Measurements from ENCODE around the gene PCNX2. TPM values are rescaled to one million over a fixed set of nuclear protein-coding genes. Genes with fewer than 3 reads are reported as not detected.
"Not testable (repeated sequence)": the region's sequence is repeated elsewhere in the genome, so short reads cannot be mapped to it uniquely, and the experiment has no call there.

PCNX2 gene
- total RNA-seq, 2 experiments from 2014 or later = 21.8 to 23.2 TPM

GRCh38 chr1:233143241-233143640, 152.3 kb downstream of the PCNX2 start:
- Mint-ChIP-seq H3K4me3 (no peak overlapping the region), H3K9me3 (no peaks in the 10 kb centered on the region), H3K27me3 (no peaks in the 10 kb centered on the region), H3K4me1 (no peaks in the 10 kb centered on the region), H3K27ac (no peak overlapping the region), H3K36me3 (ENCODE audit: low read depth) (peaks cover 9% of the 10 kb centered on the region)
- POLR2A ChIA-PET = no interaction called here
- no peak for DNase-seq
- CTCF ChIA-PET = no interaction called here

GRCh38 chr1:233140974-233141373, 154.6 kb downstream of the PCNX2 start:
- H3K27ac Mint-ChIP-seq = no peak overlapping the region
- H3K4me3 Mint-ChIP-seq = no peak overlapping the region
- H3K9me3 Mint-ChIP-seq = no peaks in the 10 kb centered on the region
- DNase-seq = no peak
- no peaks in the 10 kb centered on the region for H3K27me3 Mint-ChIP-seq
- POLR2A ChIA-PET = no interaction called here
- H3K36me3 Mint-ChIP-seq (ENCODE audit: low read depth) = peaks cover 12% of the 10 kb centered on the region
- CTCF ChIA-PET = no interaction called here
- H3K4me1 Mint-ChIP-seq = no peaks in the 10 kb centered on the region

DNA sequence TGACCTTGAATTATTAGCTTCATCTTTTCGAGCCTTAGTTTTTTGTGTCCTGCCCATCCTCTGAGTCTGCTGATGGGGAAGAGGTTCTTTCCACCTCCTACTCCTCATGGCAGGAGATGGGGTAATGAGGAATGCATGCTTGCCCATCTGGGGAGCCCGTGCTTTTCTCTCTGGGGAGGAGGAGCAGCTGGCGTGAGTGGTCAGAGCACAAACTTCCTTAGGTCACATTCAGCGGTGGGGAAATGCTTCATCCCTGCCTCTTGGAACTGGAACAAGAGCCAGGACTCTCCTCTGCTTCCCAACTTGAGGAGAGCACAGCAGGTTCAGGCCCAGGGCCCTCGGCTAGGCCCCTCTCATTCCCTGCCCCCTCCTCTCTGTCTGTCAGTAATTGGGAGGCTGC, 155.0 kb downstream of the PCNX2 start:
- CTCF ChIA-PET = no interaction called here
- peaks cover 12% of the 10 kb centered on the region for H3K36me3 Mint-ChIP-seq (ENCODE audit: low read depth)
- POLR2A ChIA-PET = no interaction called here
- no peak overlapping the region for H3K4me3 Mint-ChIP-seq
- H3K27me3 Mint-ChIP-seq = no peaks in the 10 kb centered on the region
- H3K9me3 Mint-ChIP-seq = no peaks in the 10 kb centered on the region
- DNase-seq = no peak
- H3K4me1 Mint-ChIP-seq = no peaks in the 10 kb centered on the region
- H3K27ac Mint-ChIP-seq = no peak overlapping the region

DNA sequence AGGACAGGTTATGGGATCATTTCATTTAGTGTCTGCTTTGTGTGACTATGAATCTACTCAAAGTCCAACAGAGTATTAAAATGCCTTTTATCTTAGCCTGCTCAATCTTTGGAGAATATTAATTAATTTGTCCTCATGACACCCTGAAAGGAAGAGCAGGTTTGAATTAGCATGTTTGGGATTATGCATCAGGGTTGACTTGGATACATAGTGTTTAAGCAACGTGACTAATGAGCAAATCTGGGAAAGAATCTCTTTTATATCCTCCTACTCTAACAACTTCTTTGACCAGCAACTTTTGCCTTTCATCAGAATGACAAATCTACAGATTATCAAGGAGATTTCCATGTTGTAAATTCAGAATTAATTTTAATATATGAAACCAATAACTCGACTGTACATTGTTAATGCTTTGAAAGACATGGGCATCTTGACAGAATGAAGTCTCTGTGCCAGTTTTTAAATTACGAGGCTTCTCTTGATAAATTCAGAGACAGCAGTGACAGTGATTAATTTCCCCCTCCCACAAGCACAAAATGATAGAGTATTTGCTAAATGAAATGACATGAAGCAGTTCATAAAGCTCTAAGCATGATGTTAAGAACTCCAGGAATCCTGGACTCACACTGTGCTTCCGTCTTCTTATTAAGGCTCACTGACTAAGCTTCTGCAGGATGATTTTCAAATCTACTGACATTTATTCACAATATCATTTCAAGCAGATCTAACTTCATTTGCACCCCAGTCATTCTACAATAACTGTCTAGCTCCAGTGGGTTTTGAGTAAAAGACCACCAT, 156.5 kb downstream of the PCNX2 start:
- ChIA-PET POLR2A (no interaction called here), CTCF (no interaction called here)
- H3K4me3 Mint-ChIP-seq = no peak overlapping the region
- no peaks in the 10 kb centered on the region for H3K9me3 Mint-ChIP-seq
- no peak for DNase-seq
- H3K4me1 Mint-ChIP-seq = no peaks in the 10 kb centered on the region
- H3K36me3 Mint-ChIP-seq (ENCODE audit: low read depth) = peaks cover 16% of the 10 kb centered on the region
- H3K27me3 Mint-ChIP-seq = no peaks in the 10 kb centered on the region
- no peak overlapping the region for H3K27ac Mint-ChIP-seq

GRCh38 chr1:233135833-233136232, 159.7 kb downstream of the PCNX2 start:
- H3K36me3 Mint-ChIP-seq (ENCODE audit: low read depth) = peaks cover 28% of the 10 kb centered on the region
- no peaks in the 10 kb centered on the region for H3K4me1 Mint-ChIP-seq
- H3K27me3 Mint-ChIP-seq = no peaks in the 10 kb centered on the region
- no peak overlapping the region for H3K4me3 Mint-ChIP-seq
- no peaks in the 10 kb centered on the region for H3K9me3 Mint-ChIP-seq
- no peak overlapping the region for H3K27ac Mint-ChIP-seq
- CTCF ChIA-PET = no interaction called here
- POLR2A ChIA-PET = no interaction called here
- DNase-seq = no peak

- H3K4me1 Mint-ChIP-seq = no peaks in the 10 kb centered on the region
- no peak for DNase-seq
- no peak overlapping the region for H3K27ac Mint-ChIP-seq
- H3K4me3 Mint-ChIP-seq = no peak overlapping the region
- H3K27me3 Mint-ChIP-seq = no peaks in the 10 kb centered on the region
- peaks cover 38% of the 10 kb centered on the region for H3K36me3 Mint-ChIP-seq (ENCODE audit: low read depth)
- peaks cover 2% of the 10 kb centered on the region for H3K9me3 Mint-ChIP-seq
- ChIA-PET POLR2A (no interaction called here), CTCF (no interaction called here)
Observed at GRCh38 chr1:233132445-233132844, 163.1 kb downstream of the PCNX2 start.

DNA sequence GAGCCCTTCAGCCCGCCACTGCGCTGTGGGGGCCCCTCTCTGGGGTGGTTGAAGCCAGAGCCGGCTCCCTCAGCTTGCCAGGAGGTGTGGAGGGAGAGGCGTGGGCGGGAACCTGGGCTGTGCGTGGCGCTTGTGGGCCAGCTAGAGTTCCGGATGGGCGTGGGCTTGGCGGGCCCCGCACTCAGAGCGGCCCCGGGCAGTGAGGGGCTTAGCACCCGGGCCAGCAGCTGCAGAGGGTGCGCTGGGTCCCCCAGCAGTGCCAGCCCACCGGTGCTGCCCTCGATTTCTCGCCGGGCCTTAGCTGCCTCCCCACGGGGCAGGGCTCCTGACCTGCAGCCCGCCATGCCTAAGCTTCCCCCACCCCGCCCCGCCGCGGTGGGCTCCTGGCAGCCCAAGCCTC, 166.5 kb downstream of the PCNX2 start:
- H3K27ac Mint-ChIP-seq, CTCF ChIA-PET, H3K4me3 Mint-ChIP-seq, POLR2A ChIA-PET, DNase-seq, H3K9me3 Mint-ChIP-seq, H3K27me3 Mint-ChIP-seq, H3K4me1 Mint-ChIP-seq: not testable (repeated sequence)
- H3K36me3 Mint-ChIP-seq (ENCODE audit: low read depth) = peaks cover 45% of the 10 kb centered on the region

DNA sequence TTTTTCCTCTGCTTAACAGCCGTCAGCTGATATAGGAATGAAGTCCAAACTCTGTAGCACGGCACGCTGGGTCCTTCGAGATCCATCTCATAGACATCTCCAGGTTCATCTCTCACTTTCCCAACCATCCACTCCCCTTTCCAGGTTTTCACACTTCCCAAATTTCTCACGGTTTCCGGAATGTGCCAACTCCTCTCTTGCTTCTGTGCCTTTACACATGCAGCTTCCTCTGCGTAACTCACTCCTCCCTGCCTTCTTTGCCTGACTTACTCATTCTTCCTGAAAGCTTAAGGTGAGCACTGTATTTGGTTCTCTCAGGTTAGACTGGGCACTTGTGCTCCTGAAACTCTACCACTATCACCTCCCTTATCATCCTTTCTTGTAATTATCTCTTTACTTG, 168.4 kb downstream of the PCNX2 start:
- Mint-ChIP-seq H3K27ac (no peak overlapping the region), H3K9me3 (peaks cover 2% of the 10 kb centered on the region), H3K4me1 (no peaks in the 10 kb centered on the region), H3K36me3 (ENCODE audit: low read depth) (peaks cover 33% of the 10 kb centered on the region), H3K4me3 (no peak overlapping the region), H3K27me3 (no peaks in the 10 kb centered on the region)
- ChIA-PET CTCF (no interaction called here), POLR2A (no interaction called here)
- no peak for DNase-seq

DNA sequence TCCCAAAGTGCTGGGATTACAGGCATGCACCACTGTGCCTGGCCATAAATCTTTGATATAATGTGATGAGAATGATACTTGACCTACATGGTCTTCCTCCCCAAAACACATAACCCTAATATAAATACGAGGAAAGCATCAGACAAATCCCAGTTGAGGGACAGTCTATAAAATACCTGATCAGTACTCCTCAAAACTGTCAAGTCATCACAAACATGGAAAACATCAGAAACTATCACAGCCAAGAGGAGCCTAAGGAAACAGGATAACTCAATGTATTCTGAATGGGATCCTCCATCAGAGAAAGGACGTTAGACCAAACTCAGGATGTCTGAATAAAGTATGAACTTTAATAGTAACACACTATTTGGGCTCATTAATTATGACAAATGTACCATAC, 172.7 kb downstream of the PCNX2 start:
- no peak for DNase-seq
- Mint-ChIP-seq H3K27me3 (no peaks in the 10 kb centered on the region), H3K36me3 (ENCODE audit: low read depth) (peaks cover 18% of the 10 kb centered on the region), H3K4me3 (no peak overlapping the region), H3K4me1 (no peaks in the 10 kb centered on the region), H3K27ac (no peak overlapping the region), H3K9me3 (no peaks in the 10 kb centered on the region)
- CTCF ChIA-PET = no interaction called here
- POLR2A ChIA-PET = no interaction called here

DNA sequence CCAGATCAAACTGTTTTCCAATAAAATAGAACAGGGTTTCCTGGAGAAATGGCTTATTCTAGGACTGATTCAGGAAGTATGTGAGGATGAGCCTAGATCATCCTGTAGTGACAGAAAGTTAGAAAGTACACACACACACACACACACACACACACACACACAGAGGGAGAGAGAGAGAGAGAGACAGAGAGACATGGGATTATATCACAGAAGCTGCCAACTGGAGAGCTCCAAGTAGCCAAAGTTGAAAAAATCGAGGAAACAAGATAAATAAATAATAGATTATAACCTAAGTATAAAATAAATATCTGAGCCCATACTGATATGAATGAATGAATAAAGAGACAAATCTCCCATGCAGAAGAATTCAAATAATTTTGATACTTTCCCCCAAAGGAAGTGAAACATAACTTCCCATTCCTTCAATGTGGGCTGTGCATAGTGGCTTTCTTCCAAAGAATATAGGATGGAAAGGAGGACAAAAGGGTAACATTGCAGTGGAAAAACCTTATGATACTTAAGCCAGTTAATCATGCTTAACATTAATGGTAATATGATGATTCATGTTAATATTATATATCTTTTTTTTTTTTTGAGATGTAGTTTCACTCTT, 173.5 kb downstream of the PCNX2 start:
- Mint-ChIP-seq H3K4me3 (no peak overlapping the region), H3K4me1 (no peaks in the 10 kb centered on the region), H3K9me3 (no peaks in the 10 kb centered on the region), H3K27ac (no peak overlapping the region), H3K27me3 (no peaks in the 10 kb centered on the region), H3K36me3 (ENCODE audit: low read depth) (peaks cover 14% of the 10 kb centered on the region)
- ChIA-PET POLR2A (no interaction called here), CTCF (no interaction called here)
- no peak for DNase-seq

- H3K4me1 Mint-ChIP-seq = peaks cover 23% of the 10 kb centered on the region
- ChIA-PET CTCF (no interaction called here), POLR2A (no interaction called here)
- no peaks in the 10 kb centered on the region for H3K9me3 Mint-ChIP-seq
- no peaks in the 10 kb centered on the region for H3K27me3 Mint-ChIP-seq
- H3K27ac Mint-ChIP-seq = no peak overlapping the region
- no peak for DNase-seq
- H3K4me3 Mint-ChIP-seq = no peak overlapping the region
- peaks cover 17% of the 10 kb centered on the region for H3K36me3 Mint-ChIP-seq (ENCODE audit: low read depth)
Observed at GRCh38 chr1:233114860-233115259, 180.7 kb downstream of the PCNX2 start.

GRCh38 chr1:233114159-233114558, 181.4 kb downstream of the PCNX2 start:
- CTCF ChIA-PET = no interaction called here
- H3K4me3 Mint-ChIP-seq = no peak overlapping the region
- no peak for DNase-seq
- H3K9me3 Mint-ChIP-seq = no peaks in the 10 kb centered on the region
- H3K27me3 Mint-ChIP-seq = no peaks in the 10 kb centered on the region
- H3K36me3 Mint-ChIP-seq (ENCODE audit: low read depth) = peaks cover 20% of the 10 kb centered on the region
- POLR2A ChIA-PET = no interaction called here
- H3K4me1 Mint-ChIP-seq = peaks cover 23% of the 10 kb centered on the region
- H3K27ac Mint-ChIP-seq = peak overlapping the region; percentile 4

GRCh38 chr1:233113009-233113879, 182.3 kb downstream of the PCNX2 start:
- Mint-ChIP-seq H3K27ac (peak overlapping the region; percentile 67), H3K9me3 (no peaks in the 10 kb centered on the region), H3K4me3 (no peak overlapping the region), H3K27me3 (no peaks in the 10 kb centered on the region), H3K4me1 (peaks cover 23% of the 10 kb centered on the region), H3K36me3 (ENCODE audit: low read depth) (peaks cover 23% of the 10 kb centered on the region)
- peak; percentile 72 for DNase-seq
- CTCF ChIA-PET = no interaction called here
- POLR2A ChIA-PET = no interaction called here
